Activated CD4-positive, alpha-beta T cell treated with anti-CD3 and anti-CD28 coated beads for 24 hours (primary cell): Measurements from ENCODE around the gene SULF2.
A peak's percentile ranks its signal among the peaks of the same experiment; 100 is the strongest.

Source experiments
- DNase-seq, 2 donors: peaks; one replicate each; pipeline ENCODE4 v3.0.0-alpha.2; 2020; ENCODE audit warnings: low read depth in 2 of 2

The SULF2 gene

DNA sequence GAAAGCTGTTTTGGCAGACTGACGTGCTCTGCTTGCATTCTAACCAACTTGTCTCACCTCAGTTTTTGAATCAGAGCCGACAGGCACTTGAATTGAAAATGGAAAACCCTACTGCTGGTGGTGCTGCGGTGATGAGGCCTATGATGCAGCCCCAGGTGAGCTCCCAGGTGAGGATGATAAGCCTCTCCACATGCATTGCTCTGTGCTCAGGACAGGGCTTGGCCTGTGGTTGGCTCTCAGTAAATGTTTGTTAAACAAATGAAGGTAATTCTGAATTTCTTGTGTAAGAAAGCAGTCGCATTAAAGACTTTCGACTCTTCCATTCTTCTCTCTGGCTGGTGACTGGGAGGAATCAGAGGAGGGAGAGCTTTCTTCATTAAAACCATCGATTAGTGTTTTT lies 136.3 kb downstream of the SULF2 start:
- DNase-seq = no peak

DNA sequence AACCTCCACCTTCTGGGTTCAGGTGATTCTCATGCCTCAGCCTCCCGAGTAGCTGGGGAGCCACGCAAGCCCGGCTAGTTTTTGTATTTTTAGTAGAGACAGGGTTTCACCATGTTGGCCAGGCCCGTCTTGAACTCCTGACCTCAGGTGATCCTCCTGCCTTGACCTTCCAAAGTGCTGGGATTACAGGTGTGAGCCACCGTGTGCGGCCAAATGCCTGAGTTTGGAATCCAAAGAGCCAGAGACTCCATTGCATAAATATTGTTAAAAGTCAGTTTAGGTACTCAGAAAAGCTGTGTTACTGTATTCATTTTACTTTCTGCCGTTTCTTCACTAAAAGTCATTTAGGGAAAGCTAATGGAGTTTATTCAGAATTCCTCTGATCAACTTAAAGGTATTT lies 137.3 kb downstream of the SULF2 start:
- DNase-seq = no peak

DNA sequence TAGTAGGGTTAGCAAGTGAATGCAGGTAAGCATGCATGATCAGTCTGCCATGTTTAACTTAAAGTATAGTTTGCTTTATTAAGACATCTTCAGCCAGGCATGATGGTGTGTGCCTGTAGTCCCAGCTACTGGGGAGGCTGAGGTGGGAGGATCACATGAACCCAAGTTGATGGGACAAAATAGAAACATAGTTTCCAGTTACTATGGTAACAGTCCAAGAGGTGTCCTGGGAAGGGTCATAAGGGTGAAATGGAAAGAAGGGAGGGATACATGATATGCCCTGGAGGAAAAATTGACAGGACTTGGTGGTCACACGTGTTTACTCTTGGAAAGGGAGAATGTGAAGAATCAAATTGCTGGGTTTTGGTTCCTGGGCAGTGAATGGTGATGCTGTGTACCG lies 139.6 kb downstream of the SULF2 start:
- no peak for DNase-seq

DNA sequence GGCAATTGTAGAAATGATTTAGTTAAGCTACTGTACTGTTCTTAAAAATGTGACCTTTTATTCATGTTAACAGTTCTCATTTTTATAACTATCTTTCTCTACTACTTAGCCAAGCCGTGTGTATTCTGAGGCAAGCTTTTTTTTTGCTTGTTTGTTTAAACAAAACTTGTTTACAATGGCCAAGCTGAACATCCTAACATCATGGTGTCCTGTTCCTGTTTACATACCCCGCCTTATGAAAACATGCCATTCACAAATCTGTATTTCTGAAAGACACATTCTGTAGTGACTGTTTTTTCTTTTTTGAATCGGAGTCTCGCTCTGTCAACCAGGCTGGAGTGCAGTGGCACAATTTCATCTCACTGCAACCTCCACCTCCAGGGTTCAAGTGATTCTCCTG lies 142.7 kb downstream of the SULF2 start:
- no peak for DNase-seq

DNA sequence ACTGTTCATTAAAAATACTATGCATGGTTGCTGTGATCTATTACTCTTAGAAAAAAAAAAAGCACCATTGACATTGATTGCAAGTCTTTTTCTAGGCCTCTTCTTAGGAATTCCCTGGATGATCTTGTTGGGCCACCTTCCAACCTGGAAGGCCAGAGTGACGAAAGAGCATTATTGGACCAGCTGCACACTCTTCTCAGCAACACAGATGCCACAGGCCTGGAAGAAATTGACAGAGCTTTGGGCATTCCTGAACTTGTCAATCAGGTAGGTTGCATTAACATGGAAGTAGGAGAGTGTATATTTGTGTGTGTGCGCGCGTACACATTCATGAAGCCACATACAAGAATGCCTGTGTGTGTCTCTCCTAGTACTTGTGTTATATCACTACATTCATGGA lies 143.2 kb downstream of the SULF2 start:
- no peak for DNase-seq

DNA sequence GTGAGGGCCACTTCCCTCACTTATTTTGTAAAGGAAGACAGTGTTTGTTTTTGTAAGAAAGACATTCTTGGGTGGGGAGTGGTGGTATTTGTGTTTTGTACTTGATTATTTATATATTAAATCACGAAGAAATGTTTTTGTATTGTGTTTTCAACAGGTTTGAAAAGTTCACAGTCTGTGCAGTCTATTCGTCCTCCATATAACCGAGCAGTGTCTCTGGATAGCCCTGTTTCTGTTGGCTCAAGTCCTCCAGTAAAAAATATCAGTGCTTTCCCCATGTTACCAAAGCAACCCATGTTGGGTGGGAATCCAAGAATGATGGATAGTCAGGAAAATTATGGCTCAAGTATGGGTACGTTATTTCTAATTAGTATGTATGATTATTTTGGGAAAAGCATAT lies 146.4 kb downstream of the SULF2 start:
- no peak for DNase-seq

DNA sequence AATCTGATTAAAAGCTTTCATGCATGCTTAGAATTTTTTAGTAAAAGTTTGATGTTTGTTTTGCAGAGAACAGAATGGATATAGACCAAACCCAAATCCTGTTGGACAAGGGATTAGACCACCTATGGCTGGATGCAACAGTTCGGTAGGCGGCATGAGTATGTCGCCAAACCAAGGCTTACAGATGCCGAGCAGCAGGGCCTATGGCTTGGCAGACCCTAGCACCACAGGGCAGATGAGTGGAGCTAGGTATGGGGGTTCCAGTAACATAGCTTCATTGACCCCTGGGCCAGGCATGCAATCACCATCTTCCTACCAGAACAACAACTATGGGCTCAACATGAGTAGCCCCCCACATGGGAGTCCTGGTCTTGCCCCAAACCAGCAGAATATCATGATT lies 150.0 kb downstream of the SULF2 start:
- no peak for DNase-seq

DNA sequence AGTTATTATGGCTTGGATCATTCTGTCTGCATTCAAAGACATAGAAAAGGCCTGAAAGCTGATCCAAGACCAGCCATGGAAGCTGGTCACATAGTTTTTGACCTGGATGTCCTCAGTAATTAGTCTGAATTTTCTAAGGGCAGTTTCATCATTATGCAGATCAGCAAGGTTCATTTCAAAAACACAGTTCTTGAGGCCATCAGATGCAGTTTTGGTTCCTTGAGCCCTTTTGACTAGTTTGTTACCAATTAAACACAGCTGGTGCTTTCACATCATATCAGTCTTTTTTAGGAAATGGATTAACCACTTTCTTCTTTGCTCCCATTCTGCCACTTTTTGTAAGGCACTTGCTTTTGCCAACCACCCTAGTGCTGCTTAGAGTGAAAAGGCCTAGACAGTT lies 154.2 kb downstream of the SULF2 start:
- DNase-seq = no peak

DNA sequence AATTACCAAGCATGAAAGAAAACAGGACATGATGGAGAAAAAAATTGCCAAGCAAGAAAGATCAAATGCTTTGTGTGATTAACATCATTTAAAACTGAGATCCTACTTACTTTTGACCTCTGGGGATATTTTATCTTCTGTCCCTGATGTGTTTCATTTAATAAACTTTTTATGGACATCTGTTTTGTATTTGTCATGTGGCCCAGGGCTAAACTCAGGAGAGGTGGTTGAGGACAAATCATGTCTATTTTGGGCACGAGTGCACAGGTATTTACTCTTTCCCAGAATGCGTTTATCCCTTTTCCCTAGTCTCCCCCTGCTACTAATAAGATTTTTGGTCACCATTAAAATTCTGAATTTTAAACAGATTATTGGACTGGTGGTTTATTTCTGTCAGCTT lies 155.4 kb downstream of the SULF2 start:
- DNase-seq = no peak

DNA sequence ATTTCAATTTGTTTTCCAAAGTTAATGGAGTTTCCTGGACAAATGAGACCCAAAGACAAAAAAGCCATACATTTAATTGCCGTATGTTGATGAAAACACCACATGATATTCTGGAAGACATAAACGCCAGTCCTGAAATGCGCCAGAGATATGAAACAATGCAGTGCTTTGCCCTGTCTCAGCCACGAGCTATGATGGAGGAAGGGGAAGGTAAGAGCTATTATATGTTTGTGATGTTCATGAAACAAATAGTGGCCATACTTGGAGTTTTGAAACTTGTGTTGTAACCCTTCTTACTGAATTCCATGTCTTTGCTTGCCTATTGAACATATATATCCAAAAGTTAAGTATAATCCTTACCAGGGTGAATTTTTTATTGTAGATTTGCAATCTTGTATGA lies 157.7 kb downstream of the SULF2 start:
- no peak for DNase-seq

DNA sequence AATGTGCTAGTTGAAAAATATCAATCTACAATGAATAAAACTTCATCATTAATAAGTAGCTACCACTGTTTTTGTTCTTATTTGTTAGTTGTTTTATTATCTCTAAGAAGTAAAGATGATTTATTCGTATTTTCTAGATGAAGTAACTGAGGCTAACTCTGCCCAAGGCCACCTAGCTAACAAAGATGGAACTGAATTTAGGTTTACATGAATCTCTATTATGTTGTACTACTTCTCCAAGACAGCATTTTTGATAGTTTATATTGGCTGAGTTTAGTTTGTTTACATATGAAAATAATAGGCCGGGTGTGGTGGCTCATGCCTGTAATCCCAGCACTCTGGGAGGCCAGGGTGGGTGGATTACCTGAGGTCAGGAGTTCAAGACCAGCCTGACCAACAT lies 162.1 kb downstream of the SULF2 start:
- DNase-seq = no peak

DNA sequence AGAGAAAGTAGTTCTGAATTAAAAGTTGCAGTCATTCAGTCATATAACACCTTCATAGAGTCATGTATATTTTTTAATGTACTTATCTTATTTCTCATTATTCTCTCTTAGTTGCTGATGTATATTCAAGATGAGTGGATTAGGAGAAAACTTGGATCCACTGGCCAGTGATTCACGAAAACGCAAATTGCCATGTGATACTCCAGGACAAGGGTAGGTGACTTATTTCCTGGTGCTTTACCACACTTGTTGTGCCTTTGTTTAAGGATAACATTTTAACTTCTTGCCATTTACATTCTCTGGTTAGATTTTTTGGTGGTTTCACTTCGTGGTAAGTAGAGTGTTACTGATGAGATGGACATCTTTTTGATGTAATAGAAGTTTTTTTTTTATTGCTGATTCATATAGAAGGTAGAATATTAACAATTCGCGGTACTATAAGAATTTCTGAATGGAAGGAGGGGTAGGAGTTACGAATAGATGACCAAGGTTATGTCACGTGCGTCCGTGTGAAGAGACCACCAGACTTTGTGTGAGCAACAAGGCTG lies 163.1 kb downstream of the SULF2 start:
- DNase-seq = no peak

DNA sequence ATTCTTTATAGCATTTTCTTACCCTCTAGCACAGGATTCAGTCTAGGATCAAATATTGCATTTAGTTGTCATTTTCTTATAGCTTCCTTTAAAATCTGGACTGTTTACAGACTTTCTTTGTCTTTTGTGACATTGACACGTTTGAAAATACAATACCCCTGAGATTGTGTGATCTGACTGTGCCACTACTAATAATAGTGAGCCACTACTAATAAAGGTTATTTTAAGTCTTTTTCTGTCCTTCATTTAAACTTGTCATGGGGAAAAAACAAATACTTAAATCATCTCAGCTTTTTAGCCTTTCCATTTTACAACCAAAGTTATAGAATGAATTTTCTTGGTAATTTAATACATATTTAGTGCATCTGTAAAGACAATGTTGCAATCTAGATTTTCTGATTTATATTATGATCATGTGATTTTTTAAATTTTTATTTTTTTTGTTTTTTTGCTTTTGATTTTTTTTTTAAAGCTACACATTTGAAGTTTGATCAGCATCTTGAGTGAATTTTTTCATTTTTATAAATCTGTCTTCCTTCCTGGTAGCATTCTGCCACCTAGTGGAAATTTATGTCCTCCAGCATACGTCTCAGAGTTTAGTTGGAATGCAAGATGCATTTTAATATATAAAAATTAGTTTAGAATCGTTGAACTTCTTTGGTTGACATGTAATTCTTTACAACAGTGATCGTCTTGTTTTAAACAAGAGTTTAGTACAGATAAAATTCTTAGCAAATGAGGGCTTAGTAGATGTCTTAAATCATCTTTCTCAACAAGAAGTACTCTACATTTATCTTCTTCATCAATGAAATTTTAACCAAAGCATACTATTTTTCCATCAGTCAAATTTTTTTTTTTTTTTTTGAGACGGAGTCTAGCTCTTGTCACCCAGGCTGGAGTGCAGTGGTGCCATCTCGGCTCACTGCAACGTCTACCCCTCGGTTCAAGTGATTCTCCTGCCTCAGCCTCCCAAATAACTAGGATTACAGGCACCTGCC lies 164.2 kb downstream of the SULF2 start:
- no peak for DNase-seq

DNA sequence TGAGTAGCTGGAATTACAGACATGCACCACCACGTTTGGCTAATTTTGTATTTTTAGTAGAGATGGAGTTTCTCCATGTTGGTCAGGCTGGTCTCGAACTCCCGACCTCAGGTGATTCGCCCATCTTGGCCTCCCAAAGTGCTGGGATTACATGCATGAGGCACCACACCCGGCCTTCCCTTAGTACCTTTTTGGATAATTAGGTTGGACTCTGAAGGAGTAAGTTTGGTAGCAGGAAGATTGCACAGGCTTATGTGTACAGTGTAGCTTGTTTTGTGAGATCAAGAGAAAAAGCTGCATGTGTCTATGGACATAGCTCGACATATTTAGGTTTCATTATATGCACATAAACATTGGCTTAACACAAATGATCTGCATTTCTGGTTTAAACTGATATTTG lies 166.8 kb downstream of the SULF2 start:
- no peak for DNase-seq

DNA sequence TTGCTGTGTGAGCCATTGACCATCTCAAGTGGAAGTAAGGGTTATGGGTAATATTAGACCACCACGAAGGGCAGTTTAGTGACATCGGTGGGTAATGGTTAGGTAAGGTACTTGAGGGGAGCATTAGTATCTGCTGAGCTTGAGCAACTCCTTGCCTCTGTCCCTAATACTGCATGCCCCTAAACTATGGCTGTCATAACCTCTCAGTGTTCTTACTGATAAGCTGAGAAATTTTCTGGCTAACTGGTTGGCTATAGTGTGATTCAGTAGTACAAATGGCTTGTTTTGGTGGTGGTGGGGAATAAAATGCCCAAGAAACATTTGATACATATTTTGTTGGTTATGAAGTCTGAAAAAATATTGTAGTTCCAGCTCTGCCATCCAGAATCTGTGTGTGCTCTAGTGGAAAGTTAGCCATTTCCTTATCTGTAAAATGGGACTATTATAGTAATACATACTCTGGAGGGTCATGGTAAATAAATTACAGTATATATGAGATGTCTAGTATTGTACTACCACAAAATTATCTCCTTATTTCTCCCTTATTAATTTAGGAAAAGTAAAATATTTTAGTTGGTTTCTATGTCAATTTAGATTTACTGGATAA lies 170.5 kb downstream of the SULF2 start:
- DNase-seq = no peak

DNA sequence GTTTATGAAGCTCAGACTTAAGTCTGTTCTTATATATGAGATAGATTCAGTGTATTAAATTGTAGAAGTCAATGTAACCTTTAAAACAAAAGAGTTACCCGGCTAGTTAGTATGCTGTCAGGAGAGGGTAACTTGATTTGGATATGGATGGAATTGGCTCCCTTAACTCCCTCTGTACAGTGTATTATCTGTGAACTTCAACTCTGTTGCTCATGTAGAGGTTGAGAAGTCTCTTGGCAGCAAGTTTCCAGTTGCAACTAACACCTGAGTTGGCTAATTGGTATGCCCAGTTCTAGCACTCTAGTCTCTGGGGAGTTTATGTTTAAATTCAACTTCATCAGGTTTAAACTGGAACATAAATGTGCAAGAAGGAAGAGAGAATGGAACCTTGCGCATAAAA lies 172.6 kb downstream of the SULF2 start:
- DNase-seq = no peak

DNA sequence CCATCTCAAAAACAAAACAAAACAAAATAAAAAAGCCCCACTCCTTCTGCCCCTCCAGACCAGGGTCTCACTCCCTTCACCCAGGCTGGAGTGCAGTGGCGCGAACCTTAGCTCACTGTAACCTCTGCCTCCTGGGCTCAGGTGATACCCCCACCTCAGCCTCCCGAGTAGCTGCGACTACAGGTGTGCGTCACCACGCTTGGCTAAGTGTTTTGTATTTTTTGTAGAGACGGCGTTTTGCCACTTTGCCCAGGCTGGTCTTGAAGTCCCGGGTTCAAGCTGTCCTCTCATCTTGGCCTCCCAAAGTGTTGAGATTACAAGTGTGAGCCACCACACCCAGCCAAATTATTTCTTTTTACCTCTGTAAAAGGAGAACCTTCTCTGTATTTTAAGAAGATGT lies 173.5 kb downstream of the SULF2 start:
- no peak for DNase-seq

DNA sequence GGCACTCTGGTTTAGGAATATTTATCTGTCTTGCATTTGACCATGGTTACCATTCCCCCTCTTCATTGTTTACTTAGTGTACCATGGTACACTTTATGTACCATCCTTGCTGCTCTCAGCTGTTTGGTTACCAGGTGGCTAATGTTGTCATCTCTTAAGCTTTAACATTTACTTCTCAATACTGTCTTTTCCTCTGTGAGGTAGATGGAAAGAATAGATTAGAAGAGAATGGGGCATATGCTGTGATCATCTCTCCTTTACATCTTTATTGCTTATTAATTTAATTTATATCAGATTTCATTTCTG lies 174.4 kb downstream of the SULF2 start:
- DNase-seq = no peak

DNA sequence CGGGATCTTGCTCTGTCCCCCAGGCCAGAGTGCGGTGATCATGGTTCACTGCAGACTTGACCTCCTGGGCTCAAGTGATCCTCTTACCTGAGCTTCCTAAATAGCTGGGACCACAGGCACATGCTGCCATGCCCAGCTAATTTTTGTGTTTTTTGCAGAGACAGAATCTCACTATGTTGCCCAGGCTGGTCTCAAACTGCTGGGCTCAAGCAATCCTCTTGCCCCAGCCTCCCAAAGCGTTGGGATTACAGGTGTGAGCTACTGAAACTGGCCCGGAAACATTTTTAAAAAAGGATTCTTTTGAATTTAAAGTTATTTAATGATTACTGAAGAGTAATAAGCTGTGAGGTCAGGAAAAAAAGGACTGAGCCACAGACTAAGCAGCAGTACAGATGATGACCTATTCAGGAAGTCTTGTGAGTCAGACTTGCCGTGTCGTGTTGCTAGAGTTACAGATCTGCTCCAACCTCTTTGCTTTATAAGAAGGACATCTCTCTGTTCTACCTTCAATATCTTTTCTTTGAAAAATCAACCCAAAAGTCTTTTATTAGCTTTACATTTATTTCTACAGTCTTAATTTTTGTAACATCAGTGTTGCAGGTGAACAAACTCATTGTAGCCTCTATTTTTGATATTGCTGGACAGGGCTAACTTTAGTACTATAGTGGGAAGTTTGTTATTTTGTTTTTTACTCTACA lies 174.9 kb downstream of the SULF2 start:
- peak; percentile 44 to 64 for DNase-seq

DNA sequence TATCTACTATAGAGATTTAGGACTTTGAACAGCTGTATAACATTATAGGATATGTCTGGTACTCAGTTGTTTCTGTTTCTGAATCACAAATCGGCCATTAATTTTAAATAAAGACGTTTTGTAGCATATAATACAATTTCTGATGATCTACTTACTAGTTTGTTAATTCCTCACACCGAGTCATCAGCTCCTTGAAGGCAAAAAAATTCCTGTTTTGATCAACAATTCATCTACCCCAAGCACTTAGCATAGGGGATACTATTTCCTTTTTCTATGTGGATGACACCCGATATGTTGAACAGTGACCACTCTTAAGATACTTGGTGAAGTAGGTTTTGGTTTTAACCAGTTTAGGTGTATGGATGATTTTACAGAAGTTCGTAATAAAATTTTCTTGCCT lies 176.3 kb downstream of the SULF2 start:
- DNase-seq = no peak
